Measurements from ENCODE around the gene PAX6.

PAX6 gene

GRCh38 chr11:31816468-31817053, 5.4 kb upstream of the PAX6 start:
- DNase-seq (ENCODE audit: low spot score in 2 of 2) (no peak), ATAC-seq (no peak)
- peak overlapping the region; percentile 52 for H3K27ac Mint-ChIP-seq
- no peaks in the 10 kb centered on the region for H3K36me3 Mint-ChIP-seq
- H3K4me3 Mint-ChIP-seq, result peak overlapping the region; percentile 68
- H3K4me1 Mint-ChIP-seq, result peaks cover 46% of the 10 kb centered on the region
- H3K9me3 Mint-ChIP-seq, result no peaks in the 10 kb centered on the region

DNA sequence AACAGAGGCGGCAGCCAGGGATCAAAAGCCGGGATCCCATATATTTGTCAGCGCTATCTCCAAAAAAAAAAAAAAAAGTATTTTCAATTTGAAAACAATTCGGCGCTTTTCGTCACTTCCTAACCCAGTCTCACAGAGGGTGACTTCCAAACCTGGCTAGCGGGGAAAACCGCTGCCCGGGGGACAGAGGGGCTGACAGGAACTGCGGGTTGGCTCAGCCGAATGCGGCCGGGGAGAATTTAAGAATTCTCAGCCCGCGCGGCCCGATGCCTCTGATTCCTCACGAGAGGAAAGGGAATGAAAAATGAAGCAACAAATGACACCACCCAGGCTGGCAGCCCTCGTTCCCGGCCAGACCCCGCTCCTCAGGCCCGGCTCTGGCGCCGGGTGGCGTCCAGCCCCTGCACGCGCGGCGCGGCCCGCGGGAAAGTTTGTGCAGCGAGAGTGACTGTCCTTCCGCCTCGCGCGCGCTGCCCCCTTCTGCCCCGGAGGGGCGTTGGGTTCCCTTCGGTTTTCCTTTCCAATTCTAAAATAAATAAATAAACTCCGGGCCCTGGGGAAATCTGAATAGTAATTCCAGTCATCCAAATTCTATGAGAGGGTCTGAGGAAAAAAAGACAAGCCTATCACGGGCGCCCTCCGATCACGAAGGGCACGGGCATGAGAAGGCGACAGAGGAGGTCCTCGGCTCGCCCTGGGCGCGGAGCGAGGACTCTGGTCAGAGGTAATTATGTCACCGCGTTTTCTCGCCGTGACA, 4.8 kb upstream of the PAX6 start:
- ATAC-seq, result no peak
- Mint-ChIP-seq H3K4me3 (peak overlapping the region; percentile 68), H3K36me3 (no peaks in the 10 kb centered on the region), H3K9me3 (no peaks in the 10 kb centered on the region), H3K27ac (peak overlapping the region; percentile 52), H3K4me1 (peaks cover 51% of the 10 kb centered on the region)
- no peak for DNase-seq (ENCODE audit: low spot score in 2 of 2)

DNA sequence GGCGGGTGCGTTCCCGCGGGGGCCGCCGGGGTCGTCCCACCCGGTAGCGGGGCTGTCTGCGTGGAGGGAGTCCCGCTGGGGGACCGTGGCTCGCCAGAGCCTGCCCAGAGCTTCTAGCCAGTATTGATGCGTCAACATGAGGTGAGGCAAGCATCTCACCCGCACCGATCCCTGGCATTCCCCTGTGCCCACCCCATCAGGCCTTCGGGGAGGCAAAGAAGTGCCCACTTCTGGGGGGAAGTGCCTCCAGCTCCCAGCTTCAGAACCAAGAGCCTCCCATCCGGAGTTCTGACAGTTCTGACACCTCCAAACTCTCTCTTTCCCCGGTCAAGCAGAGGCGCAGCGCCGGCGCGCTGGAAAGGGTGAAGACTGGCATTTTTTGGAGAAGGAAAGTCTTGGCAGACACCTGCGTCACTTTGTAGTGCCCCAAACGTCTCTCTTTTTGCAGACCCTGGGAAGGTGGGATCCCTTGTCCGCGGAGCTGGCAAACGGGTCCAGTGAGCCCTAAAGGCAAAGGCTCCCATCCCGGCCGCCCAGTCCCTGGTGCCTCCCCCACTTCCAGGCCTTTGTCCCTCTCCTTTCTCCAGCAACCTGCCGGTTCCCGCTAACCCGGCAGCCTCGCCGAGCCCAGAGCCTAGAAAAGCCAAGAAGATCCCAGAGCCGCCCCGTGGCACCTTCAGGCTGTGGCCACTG, 3.2 kb upstream of the PAX6 start:
- H3K9me3 Mint-ChIP-seq, result no peaks in the 10 kb centered on the region
- ATAC-seq, result no peak
- H3K4me1 Mint-ChIP-seq, result peaks cover 62% of the 10 kb centered on the region
- peak overlapping the region; percentile 68 for H3K4me3 Mint-ChIP-seq
- no peaks in the 10 kb centered on the region for H3K36me3 Mint-ChIP-seq
- no peak overlapping the region for H3K27ac Mint-ChIP-seq
- DNase-seq (ENCODE audit: low spot score in 2 of 2), result no peak

- Mint-ChIP-seq H3K27ac (no peak overlapping the region), H3K36me3 (no peaks in the 10 kb centered on the region), H3K9me3 (no peaks in the 10 kb centered on the region), H3K4me3 (peak overlapping the region; percentile 68), H3K4me1 (peaks cover 66% of the 10 kb centered on the region)
- no peak for ATAC-seq
- DNase-seq (ENCODE audit: low spot score in 2 of 2), result no peak
These were observed 2.5 kb upstream of the PAX6 start for GRCh38 chr11:31813391-31814175.

- ATAC-seq (peak; percentile 17), DNase-seq (ENCODE audit: low spot score in 2 of 2) (no peak)
- peak overlapping the region; percentile 68 for H3K4me3 Mint-ChIP-seq
- no peaks in the 10 kb centered on the region for H3K36me3 Mint-ChIP-seq
- H3K4me1 Mint-ChIP-seq, result peaks cover 64% of the 10 kb centered on the region
- H3K27ac Mint-ChIP-seq, result no peak overlapping the region
- no peaks in the 10 kb centered on the region for H3K9me3 Mint-ChIP-seq
These were observed 1.6 kb upstream of the PAX6 start for GRCh38 chr11:31812383-31813381.

GRCh38 chr11:31809857-31810778, 1.0 kb downstream of the PAX6 start:
- Mint-ChIP-seq H3K4me3 (peak overlapping the region; percentile 68), H3K4me1 (peaks cover 50% of the 10 kb centered on the region), H3K9me3 (no peaks in the 10 kb centered on the region), H3K27ac (no peak overlapping the region), H3K36me3 (no peaks in the 10 kb centered on the region)
- DNase-seq (ENCODE audit: low spot score in 2 of 2) (no peak), ATAC-seq (peak; percentile 19)

- Mint-ChIP-seq H3K4me1 (peaks cover 49% of the 10 kb centered on the region), H3K4me3 (peak overlapping the region; percentile 68), H3K9me3 (no peaks in the 10 kb centered on the region), H3K36me3 (no peaks in the 10 kb centered on the region), H3K27ac (no peak overlapping the region)
- ATAC-seq (no peak), DNase-seq (ENCODE audit: low spot score in 2 of 2) (no peak)
These were observed 1.6 kb downstream of the PAX6 start for GRCh38 chr11:31809541-31809856.

GRCh38 chr11:31808721-31809540, 2.2 kb downstream of the PAX6 start:
- H3K4me3 Mint-ChIP-seq, result peak overlapping the region; percentile 68
- DNase-seq (ENCODE audit: low spot score in 2 of 2) (no peak), ATAC-seq (no peak)
- no peaks in the 10 kb centered on the region for H3K36me3 Mint-ChIP-seq
- no peak overlapping the region for H3K27ac Mint-ChIP-seq
- H3K9me3 Mint-ChIP-seq, result peaks cover under 1% of the 10 kb centered on the region
- H3K4me1 Mint-ChIP-seq, result peaks cover 51% of the 10 kb centered on the region

DNA sequence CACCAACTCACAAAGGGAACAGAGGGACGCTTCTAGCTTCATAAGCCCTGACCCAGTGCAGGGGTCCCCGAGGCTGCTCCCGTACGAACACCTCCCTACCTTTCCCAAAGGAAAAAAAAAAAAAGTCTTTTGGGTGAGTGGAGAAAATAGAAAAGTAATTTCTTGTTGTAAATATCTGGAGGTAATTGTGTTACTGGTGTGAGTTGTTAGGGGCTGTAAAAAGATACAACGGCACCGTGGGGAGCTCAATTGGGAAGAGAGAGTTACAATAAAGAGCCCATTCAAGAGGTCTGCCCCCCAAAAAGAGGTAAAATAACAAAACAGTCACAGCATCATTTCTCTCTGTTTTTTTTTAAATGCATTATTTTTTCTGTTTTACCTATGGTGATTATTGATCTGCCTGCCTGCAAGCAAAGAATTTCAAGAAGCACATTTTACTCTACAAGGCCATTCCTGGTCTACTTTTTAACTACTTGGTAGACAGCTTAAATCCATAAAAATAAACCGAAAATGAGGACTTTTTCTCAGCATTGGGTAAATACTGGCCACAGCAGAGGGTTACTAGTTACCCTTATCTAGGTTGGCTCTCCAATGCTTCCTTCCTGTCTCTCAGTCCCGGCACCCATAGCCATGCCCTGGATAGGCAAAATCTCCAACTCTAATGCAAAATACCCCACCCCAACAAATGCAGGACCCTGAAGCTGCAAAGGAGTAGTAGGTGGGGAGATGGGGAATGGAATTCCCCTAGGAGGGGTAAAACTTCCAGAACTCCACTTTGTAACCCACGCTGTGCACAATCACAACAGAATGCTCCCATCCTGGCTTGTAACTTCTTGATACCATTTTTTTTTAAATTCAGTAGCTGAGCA, 3.1 kb downstream of the PAX6 start:
- no peak for DNase-seq (ENCODE audit: low spot score in 2 of 2)
- Mint-ChIP-seq H3K4me1 (peaks cover 54% of the 10 kb centered on the region), H3K27ac (no peak overlapping the region), H3K4me3 (no peak overlapping the region), H3K9me3 (peaks cover 3% of the 10 kb centered on the region), H3K36me3 (no peaks in the 10 kb centered on the region)
- no peak for ATAC-seq

GRCh38 chr11:31806928-31807798, 4.0 kb downstream of the PAX6 start:
- no peaks in the 10 kb centered on the region for H3K36me3 Mint-ChIP-seq
- H3K27ac Mint-ChIP-seq, result no peak overlapping the region
- DNase-seq (ENCODE audit: low spot score in 2 of 2) (no peak), ATAC-seq (no peak)
- H3K9me3 Mint-ChIP-seq, result peaks cover 3% of the 10 kb centered on the region
- H3K4me3 Mint-ChIP-seq, result no peak overlapping the region
- H3K4me1 Mint-ChIP-seq, result peaks cover 55% of the 10 kb centered on the region

DNA sequence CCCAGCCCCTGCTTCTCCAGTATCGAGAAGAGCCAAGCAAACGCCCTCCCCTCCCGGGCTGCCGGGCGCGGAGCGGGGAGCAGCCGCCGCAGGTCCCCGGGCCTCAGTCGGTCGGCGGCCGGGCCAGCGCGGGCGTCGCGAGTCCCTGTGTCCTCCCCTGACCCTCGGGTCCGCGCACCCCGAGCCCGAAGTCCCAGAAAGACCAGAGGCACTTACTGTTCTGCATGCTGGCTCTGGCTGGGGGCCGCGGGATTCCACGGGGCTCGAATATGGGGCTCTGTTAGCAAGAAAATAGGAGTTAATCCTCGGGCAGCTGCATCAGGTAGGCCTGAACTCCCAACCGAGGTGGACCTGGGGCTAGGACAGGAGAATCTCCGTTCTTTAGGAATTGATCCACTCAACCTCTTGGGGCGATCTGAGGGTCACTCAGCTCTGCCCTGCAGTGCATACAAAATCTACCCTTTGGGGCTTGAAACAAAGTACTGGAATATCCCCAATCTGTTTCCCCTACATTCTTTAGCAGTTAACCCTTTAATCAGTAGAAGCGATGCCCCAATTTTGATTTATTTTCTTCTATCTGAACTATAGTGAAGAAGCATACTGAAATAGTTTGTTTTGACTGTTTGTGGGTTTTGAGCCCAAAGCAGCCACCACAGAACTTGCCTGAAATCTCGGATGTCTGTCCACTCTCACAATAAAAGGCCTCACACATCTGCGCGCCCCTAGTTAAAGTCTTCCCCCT, 4.8 kb downstream of the PAX6 start:
- ATAC-seq, result no peak
- Mint-ChIP-seq H3K27ac (no peak overlapping the region), H3K9me3 (peaks cover 3% of the 10 kb centered on the region), H3K36me3 (no peaks in the 10 kb centered on the region), H3K4me3 (no peak overlapping the region), H3K4me1 (peaks cover 48% of the 10 kb centered on the region)
- no peak for DNase-seq (ENCODE audit: low spot score in 2 of 2)

All from stimulated activated effector memory CD8-positive, alpha-beta T cell treated with anti-CD3 and anti-CD28 coated beads, Interleukin-12 subunit alpha, Interleukin-12 subunit beta, amount 100 ng/mL, for 72 hours (primary cell).